K562 (cell line): ENCODE measurements around the gene ZNF239. TPM values are rescaled to one million over a fixed set of nuclear protein-coding genes. Genes with fewer than 3 reads are reported as not detected.

Source experiments
- ASH1L ChIP-seq: fragments of 450-650 bp; IDR thresholded peaks from 2 replicates; pipeline ENCODE4 v1.6.1; 2018; ENCODE audit warnings: borderline replicate concordance, mild to moderate bottlenecking, low read depth; ENCODE audit not compliant: partially characterized antibody
- CHD7 ChIP-seq: fragments of 200-600 bp; sonication (generic); IDR thresholded peaks from one replicate; pipeline ENCODE4 v1.6.1; 2012; ENCODE audit warnings: mild to moderate bottlenecking, low read depth, low read length, inconsistent platforms
- ETS2 ChIP-seq: IDR thresholded peaks from 2 replicates; pipeline ENCODE4 v1.6.1; 2016; ENCODE audit warnings: borderline replicate concordance, missing genetic modification characterization, mild to moderate bottlenecking, moderate library complexity, missing compliant biosample characterization; ENCODE audit not compliant: poor library complexity, severe bottlenecking
- HMG20A ChIP-seq: fragments of 450-650 bp; formaldehyde crosslinking; conservative IDR thresholded peaks from 2 replicates; pipeline ENCODE4 v1.4.0; 2020; ENCODE audit warnings: mild to moderate bottlenecking, mixed read lengths
- NEUROD1 ChIP-seq: fragments of 150-350 bp; IDR thresholded peaks from 2 replicates; pipeline ENCODE4 v1.6.1; 2014; ENCODE audit warnings: borderline replicate concordance, low read length, low read depth; ENCODE audit not compliant: partially characterized antibody
- RAD21 ChIP-seq, 2 experiments: fragments of 250-450 bp in 1 of 2; fragments of 450-650 bp in 1 of 2; sonication (Bioruptor Pico) in 1 of 2; formaldehyde crosslinking in 1 of 2; IDR thresholded peaks in 1 of 2; conservative IDR thresholded peaks in 1 of 2; 2 replicates each; pipeline versions ENCODE4 v1.4.0 to v1.8.0; 2020 to 2022; ENCODE audit warnings: mild to moderate bottlenecking in 2 of 2, moderate library complexity in 1 of 2
- RBM17 ChIP-seq: fragments of 200-400 bp; formaldehyde crosslinking; IDR thresholded peaks from 2 replicates; pipeline ENCODE4 v1.6.1; 2017; ENCODE audit warnings: low read depth, mild to moderate bottlenecking, low read length, borderline replicate concordance
- TOE1 ChIP-seq, 2 experiments: fragments of 450-650 bp in 1 of 2; sonication (generic) in 1 of 2; formaldehyde crosslinking in 1 of 2; IDR thresholded peaks; 2 replicates each; pipeline versions ENCODE4 v1.7.1 to v1.8.0; 2016 to 2022; ENCODE audit warnings: borderline replicate concordance in 2 of 2, mild to moderate bottlenecking in 2 of 2, antibody characterized with exemption in 1 of 2, inconsistent platforms in 1 of 2, low read depth in 1 of 2, missing genetic modification reagents in 1 of 2, moderate library complexity in 1 of 2
- XRCC4 ChIP-seq: IDR thresholded peaks from one replicate; pipeline ENCODE4 v1.6.1; 2011; ENCODE audit not compliant: insufficient read depth, insufficient read length; ENCODE audit errors: extremely low read depth
- ZFP36 ChIP-seq: fragments of 150-350 bp; IDR thresholded peaks from 2 replicates; pipeline ENCODE4 v1.6.1; 2018; ENCODE audit warnings: low read length, low read depth; ENCODE audit not compliant: partially characterized antibody
- ZNF696 ChIP-seq: fragments of 250-450 bp; sonication (Bioruptor Pico); conservative IDR thresholded peaks from 2 replicates; pipeline ENCODE4 v1.4.0; 2020; ENCODE audit warnings: mild to moderate bottlenecking, moderate library complexity
- polyA plus RNA-seq, 8 experiments: library from polyadenylated mRNA; depleted of rRNA in 4 of 8; stranded (reverse) in 5 of 8; unstranded in 3 of 8; fragments of >200 nt; fragmentation: Nextera tagmentation in 2 of 8; fragmentation: Illumina TruSeq in 1 of 8; extraction: Ambion mirVana in 2 of 8; extraction: Trizol in 1 of 8; gene quantifications; 2 replicates each; pipeline versions ENCODE4 v1.2.1 to v1.2.3, GENCODE V29; 2011 to 2014; ENCODE audit warnings: inconsistent platforms in 1 of 8, missing spikeins in 1 of 8
- total RNA-seq, 7 experiments: library from RNA; depleted of rRNA in 6 of 7; stranded (reverse); fragments of >200 nt in 6 of 7; fragmentation: Illumina TruSeq in 2 of 7; extraction: Trizol in 2 of 7; gene quantifications; 2 replicates each; pipeline versions ENCODE4 v1.2.1 to v1.2.3, GENCODE V29; 2011 to 2021; ENCODE audit warnings: low replicate concordance in 1 of 7
- TF ChIP-seq, protein P1 (sequence below): fragments of 450-650 bp; IDR thresholded peaks from 2 replicates; pipeline ENCODE4 v1.6.1; 2017; ENCODE audit warnings: antibody characterized with exemption

ZNF239 gene
- total and polyA plus RNA-seq, 9 of the 15 experiments (the other 6 are each of a cell fraction or from before 2014, with no cell fraction given): 13.7 to 26.7 (median 23.4) TPM

DNA sequence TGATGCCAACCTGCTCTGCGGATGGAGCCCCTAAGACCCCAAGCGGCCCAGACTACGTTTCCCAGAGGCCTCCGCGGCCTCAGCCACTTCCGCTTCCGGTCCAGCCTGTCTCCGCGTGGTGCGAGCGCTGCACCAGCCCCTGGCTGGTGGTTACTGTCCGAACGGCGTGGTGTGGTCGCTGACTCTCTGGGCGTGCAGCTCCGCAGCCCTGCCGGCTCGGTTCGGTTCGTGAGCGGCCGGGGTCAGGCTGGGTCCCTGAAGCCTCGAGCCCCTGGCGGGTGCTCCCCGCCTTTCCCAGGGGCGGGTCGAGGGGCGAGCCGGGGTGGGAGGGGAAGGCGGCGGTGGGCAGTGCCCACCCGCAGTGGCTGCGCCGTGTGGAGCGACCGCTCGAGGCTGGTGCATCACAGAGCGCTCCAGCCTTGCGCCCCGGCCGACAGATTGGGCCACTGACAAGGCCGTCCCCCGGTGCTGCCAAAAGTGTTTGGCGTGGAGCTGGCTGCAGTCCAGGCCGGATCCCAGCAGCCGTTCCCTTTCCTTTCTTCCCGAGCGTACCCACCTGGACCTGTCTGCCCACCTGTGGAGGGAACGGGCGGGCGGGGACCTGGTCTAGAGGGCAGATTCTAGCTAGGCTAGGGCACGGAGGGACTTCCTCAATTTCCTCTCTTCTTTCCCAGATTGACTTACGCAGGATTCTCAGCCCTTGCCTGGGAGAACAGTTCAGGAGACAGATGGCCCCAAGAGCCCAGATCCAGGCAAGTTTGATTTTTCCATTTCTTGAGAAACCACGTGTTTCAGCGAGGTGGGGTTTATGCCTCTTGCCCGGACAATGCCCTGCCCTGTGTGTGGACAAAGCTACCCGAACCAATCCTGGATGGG is 32.1 kb upstream of the ZNF239 start, which contains the start of gene ZNF485 (continued):
- TF ChIP-seq TOE1 (IDR thresholded peaks at IDR 0.05; ENCODE audit: borderline replicate concordance): no peak
- no peak for TF ChIP-seq TOE1 (CRISPR knock-in tag; IDR thresholded peaks at IDR 0.05; ENCODE audit: borderline replicate concordance, low read depth)
- TF ChIP-seq RBM17: no peak
- no peak for TF ChIP-seq ETS2 (tag)
- TF ChIP-seq, protein P1, sequence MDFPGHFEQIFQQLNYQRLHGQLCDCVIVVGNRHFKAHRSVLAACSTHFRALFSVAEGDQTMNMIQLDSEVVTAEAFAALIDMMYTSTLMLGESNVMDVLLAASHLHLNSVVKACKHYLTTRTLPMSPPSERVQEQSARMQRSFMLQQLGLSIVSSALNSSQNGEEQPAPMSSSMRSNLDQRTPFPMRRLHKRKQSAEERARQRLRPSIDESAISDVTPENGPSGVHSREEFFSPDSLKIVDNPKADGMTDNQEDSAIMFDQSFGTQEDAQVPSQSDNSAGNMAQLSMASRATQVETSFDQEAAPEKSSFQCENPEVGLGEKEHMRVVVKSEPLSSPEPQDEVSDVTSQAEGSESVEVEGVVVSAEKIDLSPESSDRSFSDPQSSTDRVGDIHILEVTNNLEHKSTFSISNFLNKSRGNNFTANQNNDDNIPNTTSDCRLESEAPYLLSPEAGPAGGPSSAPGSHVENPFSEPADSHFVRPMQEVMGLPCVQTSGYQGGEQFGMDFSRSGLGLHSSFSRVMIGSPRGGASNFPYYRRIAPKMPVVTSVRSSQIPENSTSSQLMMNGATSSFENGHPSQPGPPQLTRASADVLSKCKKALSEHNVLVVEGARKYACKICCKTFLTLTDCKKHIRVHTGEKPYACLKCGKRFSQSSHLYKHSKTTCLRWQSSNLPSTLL: no peak
- TF ChIP-seq RAD21 (CRISPR knock-in tag; conservative IDR thresholded peaks at IDR 0.05 in 1 of 2, IDR thresholded peaks at IDR 0.05 in 1 of 2): peak in 1 of 2 experiments; percentile 16; a peak in 1 of 4 replicates
- peak; percentile 52 for TF ChIP-seq ASH1L
- peak; percentile 31 for TF ChIP-seq NEUROD1
- TF ChIP-seq ZNF696 (CRISPR knock-in tag): no peak
- no peak for TF ChIP-seq ZFP36
- TF ChIP-seq HMG20A: no peak
- no peak for TF ChIP-seq XRCC4
- no peak for TF ChIP-seq CHD7
